NCI-H1105 treated with DMSO at 0.1 percent for 48 hours (cell line): ENCODE results near the gene ADD2.
"Not testable (repeated sequence)": the region's sequence is repeated elsewhere in the genome, so short reads cannot be mapped to it uniquely, and the experiment has no call there.

Experiments used
- DNase-seq: peaks from one replicate; lab custom pipeline; 2025; lab: John Stamatoyannopoulos, UW

The ADD2 gene, protein sequence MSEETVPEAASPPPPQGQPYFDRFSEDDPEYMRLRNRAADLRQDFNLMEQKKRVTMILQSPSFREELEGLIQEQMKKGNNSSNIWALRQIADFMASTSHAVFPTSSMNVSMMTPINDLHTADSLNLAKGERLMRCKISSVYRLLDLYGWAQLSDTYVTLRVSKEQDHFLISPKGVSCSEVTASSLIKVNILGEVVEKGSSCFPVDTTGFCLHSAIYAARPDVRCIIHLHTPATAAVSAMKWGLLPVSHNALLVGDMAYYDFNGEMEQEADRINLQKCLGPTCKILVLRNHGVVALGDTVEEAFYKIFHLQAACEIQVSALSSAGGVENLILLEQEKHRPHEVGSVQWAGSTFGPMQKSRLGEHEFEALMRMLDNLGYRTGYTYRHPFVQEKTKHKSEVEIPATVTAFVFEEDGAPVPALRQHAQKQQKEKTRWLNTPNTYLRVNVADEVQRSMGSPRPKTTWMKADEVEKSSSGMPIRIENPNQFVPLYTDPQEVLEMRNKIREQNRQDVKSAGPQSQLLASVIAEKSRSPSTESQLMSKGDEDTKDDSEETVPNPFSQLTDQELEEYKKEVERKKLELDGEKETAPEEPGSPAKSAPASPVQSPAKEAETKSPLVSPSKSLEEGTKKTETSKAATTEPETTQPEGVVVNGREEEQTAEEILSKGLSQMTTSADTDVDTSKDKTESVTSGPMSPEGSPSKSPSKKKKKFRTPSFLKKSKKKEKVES

GRCh38 chr2:70767699-70768589 lies at the start of gene ADD2:
TSS of gene ADD2 (minus strand) at chr2:70768200. CDS start at chr2:70706408, 61,792 bp downstream.
- peak; percentile 44 for DNase-seq

- no peak for DNase-seq
Measured at GRCh38 chr2:70817284-70817954, 49.4 kb upstream of the ADD2 start.

DNA sequence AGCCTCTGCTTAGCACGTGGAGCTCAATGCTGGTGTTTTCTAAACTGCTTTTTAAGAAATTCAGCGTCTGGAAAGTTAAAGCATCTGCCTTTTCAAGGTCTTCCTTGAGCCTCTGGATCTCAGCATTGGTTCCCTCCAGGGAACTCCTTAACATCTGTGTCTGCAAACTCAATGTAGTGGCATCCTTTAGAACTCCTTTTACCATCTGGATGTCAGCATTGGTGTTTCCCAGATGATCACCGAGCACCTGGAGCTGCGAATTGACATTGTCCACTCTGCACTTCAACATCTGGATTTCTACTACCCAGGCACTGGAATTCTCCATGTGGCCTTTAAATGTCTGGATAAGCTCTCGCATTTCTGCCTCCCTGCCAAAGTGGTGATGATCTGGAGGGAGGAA lies 48.7 kb upstream of the ADD2 start:
- no peak for DNase-seq

DNA sequence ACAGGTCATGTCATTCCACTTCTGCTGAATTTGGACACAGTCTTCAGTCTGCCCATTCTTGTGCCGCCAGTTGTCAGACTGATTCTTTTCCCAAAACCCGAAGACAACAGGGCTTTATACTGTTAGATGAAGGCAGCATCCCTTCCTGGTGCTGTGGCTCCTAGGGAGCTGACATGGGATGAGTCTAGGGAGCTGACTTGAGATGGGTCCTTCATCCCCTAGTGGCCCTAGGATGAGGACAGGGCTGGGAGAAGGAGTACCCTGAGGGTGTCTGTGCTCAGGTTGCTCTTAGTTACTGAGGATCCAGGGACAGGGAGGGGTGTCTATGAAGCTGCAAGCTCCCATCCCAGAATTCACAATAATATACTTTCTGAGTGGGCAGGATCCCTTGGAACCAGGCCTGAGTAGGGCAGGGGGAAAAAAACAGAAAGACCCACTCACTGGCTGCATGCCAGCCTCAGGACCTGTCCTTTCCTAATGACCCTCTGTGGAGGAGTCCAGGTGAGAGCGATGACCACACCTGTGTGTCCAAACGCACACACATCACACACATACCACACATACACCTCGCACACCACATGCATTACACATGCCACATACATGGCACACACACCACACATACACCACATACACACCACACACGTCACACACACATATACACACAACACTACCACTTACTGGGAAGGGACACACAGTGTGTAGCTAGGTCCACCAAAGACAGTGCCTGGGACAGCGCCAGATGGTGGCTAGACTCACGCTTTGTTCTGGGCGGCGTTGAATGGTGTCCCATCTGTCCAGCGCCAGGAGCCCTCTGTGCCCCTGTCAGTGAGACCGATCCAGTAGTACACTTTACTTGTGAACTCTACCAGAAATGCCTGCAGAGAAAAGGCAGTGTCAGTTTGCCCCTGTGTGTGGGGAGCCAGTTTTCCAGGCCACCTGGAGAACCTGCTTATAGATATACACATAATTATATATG lies 41.3 kb upstream of the ADD2 start:
- DNase-seq = no peak

DNA sequence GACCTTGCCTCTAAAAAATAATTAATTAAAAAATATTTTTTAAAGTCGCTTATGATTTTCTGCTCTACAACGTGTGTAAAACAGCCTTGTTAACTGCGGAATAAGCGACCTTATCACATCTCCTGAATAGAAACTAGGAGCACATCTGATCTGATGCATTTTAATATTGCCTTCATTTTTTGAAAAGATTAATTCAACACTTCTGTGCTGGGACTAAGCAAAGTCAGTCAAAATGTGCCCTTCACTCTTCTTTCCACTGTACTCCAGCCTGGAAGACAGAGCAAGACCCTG lies 39.8 kb upstream of the ADD2 start:
- no peak for DNase-seq

GRCh38 chr2:70807102-70807827 lies 39.3 kb upstream of the ADD2 start:
- DNase-seq = no peak

- DNase-seq = no peak
Measured at GRCh38 chr2:70806620-70807019, 38.6 kb upstream of the ADD2 start.

- DNase-seq = peak; percentile 78
Measured at GRCh38 chr2:70806013-70806412, 38.0 kb upstream of the ADD2 start.

DNA sequence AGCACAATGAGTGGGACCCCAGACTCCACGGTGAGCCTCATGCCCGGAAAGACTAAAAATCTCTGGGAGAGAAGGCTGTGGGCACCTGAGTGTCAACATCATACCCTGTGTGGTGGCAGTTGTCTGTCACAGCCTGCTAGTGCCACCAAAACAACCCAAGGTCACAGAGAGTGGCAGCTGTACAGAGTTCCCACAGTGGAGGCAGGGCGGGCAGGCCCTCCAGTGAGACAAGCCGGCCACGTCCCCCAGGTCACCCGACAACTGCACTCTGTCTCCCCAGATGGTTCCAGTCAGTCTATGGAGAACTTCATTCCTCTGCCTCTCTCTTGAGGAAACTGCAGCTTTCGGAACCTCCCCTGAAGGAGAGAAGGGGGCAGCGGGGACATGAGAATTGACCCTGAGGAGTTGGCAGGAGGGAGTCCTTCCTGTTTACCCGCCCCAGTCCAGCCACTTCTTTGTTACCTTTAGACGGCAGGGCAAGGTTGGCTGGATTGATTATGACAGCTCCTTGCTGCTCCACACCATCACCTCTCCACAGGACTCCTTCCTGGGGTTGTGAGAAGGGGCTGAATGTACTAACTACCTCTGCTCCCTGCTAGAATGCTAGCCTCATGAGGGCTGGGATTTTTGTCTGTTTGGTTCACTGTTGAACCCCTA lies 33.7 kb upstream of the ADD2 start:
- DNase-seq = no peak

GRCh38 chr2:70799706-70800105 lies 31.7 kb upstream of the ADD2 start:
- no peak for DNase-seq

DNA sequence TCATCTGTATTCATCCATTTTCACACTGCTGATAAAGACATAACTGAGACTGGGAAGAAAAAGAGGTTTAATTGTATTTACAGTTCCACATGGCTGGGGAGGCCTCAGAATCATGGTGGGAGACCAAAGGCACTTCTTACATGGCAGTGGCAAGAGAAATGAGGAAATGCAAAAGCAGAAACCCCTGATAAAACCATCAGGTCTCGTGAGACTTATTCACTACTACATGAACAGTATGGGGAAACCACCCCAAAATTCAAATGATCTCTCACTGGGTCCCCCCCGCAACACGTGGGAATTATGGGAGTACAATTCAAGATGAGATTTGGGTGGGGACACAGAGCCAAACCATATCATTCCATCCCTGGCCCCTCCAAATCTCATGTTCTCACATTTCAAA lies 30.0 kb upstream of the ADD2 start:
- DNase-seq = not testable (repeated sequence)

GRCh38 chr2:70797506-70797905 lies 29.5 kb upstream of the ADD2 start:
- no peak for DNase-seq

- no peak for DNase-seq
Measured at GRCh38 chr2:70796262-70796661, 28.3 kb upstream of the ADD2 start.

GRCh38 chr2:70795164-70795995 lies 27.4 kb upstream of the ADD2 start:
- DNase-seq = no peak

- DNase-seq = no peak
Measured at GRCh38 chr2:70793450-70793849, 25.4 kb upstream of the ADD2 start.

DNA sequence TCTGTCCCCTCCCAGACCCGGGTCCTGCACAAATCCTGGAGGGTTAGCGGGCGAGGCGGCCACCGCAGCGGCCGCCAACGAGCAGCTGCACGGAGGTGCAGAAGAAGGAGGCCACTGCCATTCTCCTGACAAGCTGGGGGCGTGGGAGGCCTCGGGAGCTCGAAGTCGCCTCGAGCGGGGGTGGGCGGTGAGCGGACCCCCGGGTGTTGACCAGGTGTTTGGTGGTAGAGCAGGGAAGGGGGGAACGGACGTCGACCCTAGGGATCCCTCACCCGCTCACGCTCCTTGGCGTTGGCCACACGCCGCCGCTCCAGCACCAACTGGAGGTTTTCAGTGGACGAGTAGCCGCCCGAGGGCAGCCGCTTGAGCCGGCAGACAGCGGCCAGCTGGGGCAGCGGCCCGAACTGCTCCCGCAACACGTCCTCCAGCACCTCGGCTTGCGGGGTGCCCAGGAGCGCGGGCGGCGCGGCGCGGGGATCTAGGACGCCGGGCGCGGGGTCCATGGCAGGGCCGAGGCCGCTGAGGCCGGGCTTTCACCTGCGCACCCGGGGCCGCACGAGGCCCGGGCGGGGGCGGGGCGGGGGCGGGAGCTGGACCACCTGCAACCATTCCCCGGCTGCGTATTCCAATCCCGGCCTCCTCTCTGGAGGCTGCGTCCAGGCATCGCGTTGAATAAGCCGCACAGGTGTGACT lies 22.3 kb upstream of the ADD2 start, which contains the start of gene FIGLA:
Gene FIGLA, minus strand, starts transcription at position 508 of the 693 bp plus-strand sequence. Its CDS starts 5 bp downstream, at position 503.
- DNase-seq = no peak

DNA sequence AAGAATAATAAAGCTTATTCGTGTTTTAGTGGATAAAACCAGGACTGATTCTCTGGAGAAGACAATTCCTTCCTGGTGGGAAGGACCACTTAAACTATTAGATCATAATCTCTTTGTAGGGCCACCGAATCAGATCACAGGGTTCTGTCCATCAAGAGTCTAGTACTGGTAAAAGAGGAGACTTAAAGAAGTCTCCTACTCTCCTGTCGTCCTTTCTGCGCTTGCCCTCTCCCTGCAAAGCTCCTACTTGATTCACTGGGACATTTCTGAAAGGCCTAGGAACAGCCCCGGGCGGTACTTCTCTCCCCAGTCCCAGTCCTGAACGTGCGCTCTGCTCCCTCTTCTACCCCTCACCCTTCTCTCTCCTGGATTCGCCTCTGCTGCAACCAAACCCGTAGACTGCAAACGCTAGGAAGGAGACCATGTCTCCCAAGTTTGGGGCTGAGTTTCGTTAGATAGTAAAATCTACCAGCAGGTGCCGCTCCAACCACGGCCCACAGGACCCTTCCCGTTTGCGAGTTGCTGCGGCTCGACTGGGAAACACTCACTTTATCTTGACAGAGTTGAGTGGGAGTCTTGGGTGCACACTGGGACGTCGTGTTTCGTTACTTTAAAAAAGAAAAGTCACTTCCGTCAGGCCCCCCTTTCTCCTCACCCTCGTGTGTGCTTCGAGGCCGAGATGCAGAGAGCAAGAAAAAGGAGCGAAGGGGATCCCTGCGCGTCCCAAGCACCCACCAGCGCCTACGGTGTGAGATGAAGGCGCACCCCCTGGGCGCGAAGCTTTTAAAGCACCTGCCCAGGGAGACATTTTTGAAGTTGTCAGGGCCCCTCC lies 21.5 kb upstream of the ADD2 start:
- DNase-seq = peak; percentile 36
